ENCODE measurements around the gene NADSYN1. TPM values are rescaled to one million over a fixed set of nuclear protein-coding genes. Genes with fewer than 3 reads are reported as not detected.
"Not testable (repeated sequence)": the region's sequence is repeated elsewhere in the genome, so short reads cannot be mapped to it uniquely, and the experiment has no call there.

NADSYN1 gene
- total RNA-seq, 1 donor from 2014 or later = 27.7 TPM

DNA sequence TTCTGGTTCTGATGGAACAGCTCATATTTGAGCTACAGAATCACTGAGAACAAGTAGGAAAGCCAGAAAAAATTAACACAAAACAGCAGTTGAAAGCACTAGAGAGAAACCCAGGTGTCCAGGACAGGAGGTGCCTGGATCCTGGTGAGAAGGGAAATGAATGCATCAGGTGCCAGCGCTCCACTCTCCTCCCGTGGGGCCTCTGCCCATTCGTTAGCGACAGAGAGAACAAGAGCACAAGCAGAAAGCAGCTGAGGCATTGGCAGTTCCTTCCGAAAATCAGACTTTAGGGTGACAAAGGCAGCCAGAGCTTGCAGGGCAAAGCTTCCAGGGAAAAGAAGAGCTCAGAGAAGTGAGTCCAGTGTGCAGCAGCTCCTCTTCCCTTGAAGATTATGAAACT lies 54.1 kb downstream of the NADSYN1 start:
- H3K27me3 ChIP-seq (ENCODE audit: control insufficient read depth in 3 of 3, insufficient read depth in 3 of 3, low read length in 3 of 3) = no peaks in the 10 kb centered on the region
- H3K36me3 ChIP-seq (ENCODE audit: control insufficient read depth in 3 of 3, insufficient read depth in 3 of 3, low read length in 3 of 3) = peaks cover 0 to 6% (median 3%) of the 10 kb centered on the region in 3 donors
- H3K4me3 ChIP-seq (ENCODE audit: low read length in 3 of 3) = no peak overlapping the region
- no peak overlapping the region for H3K27ac ChIP-seq (ENCODE audit: low read depth, low read length)
- no peak overlapping the region for H3K9ac ChIP-seq (ENCODE audit: low read depth in 1 of 3, low read length in 3 of 3)
- H3K9me3 ChIP-seq (ENCODE audit: control insufficient read depth in 3 of 3, low read length in 3 of 3) = peaks cover 0 to 7% (median 0%) of the 10 kb centered on the region in 3 donors
- no peaks in the 10 kb centered on the region for H3K4me1 ChIP-seq (ENCODE audit: control insufficient read depth in 3 of 3, insufficient read depth in 3 of 3, low read length in 3 of 3)

GRCh38 chr11:71518506-71519471 lies 65.8 kb downstream of the NADSYN1 start:
- no peak overlapping the region for H3K27ac ChIP-seq (ENCODE audit: low read depth, low read length)
- H3K9me3 ChIP-seq (ENCODE audit: control insufficient read depth in 3 of 3, low read length in 3 of 3) = peaks cover 0 to 3% (median 0%) of the 10 kb centered on the region in 3 donors
- no peaks in the 10 kb centered on the region for H3K27me3 ChIP-seq (ENCODE audit: control insufficient read depth in 3 of 3, insufficient read depth in 3 of 3, low read length in 3 of 3)
- H3K4me3 ChIP-seq (ENCODE audit: low read length in 3 of 3) = no peak overlapping the region
- peaks cover 0 to 4% (median 0%) of the 10 kb centered on the region in 3 donors for H3K36me3 ChIP-seq (ENCODE audit: control insufficient read depth in 3 of 3, insufficient read depth in 3 of 3, low read length in 3 of 3)
- no peaks in the 10 kb centered on the region for H3K4me1 ChIP-seq (ENCODE audit: control insufficient read depth in 3 of 3, insufficient read depth in 3 of 3, low read length in 3 of 3)
- H3K9ac ChIP-seq (ENCODE audit: low read depth in 1 of 3, low read length in 3 of 3) = no peak overlapping the region

GRCh38 chr11:71519546-71519945 lies 66.5 kb downstream of the NADSYN1 start:
- no peak overlapping the region for H3K27ac ChIP-seq (ENCODE audit: low read depth, low read length)
- no peaks in the 10 kb centered on the region for H3K4me1 ChIP-seq (ENCODE audit: control insufficient read depth in 3 of 3, insufficient read depth in 3 of 3, low read length in 3 of 3)
- peaks cover 0 to 3% (median 0%) of the 10 kb centered on the region in 3 donors for H3K9me3 ChIP-seq (ENCODE audit: control insufficient read depth in 3 of 3, low read length in 3 of 3)
- H3K9ac ChIP-seq (ENCODE audit: low read depth in 1 of 3, low read length in 3 of 3) = no peak overlapping the region
- no peaks in the 10 kb centered on the region for H3K27me3 ChIP-seq (ENCODE audit: control insufficient read depth in 3 of 3, insufficient read depth in 3 of 3, low read length in 3 of 3)
- H3K4me3 ChIP-seq (ENCODE audit: low read length in 3 of 3) = no peak overlapping the region
- H3K36me3 ChIP-seq (ENCODE audit: control insufficient read depth in 3 of 3, insufficient read depth in 3 of 3, low read length in 3 of 3) = peaks cover 0 to 4% (median 0%) of the 10 kb centered on the region in 3 donors

- H3K4me3 ChIP-seq (ENCODE audit: low read length in 3 of 3) = no peak overlapping the region
- H3K36me3 ChIP-seq (ENCODE audit: control insufficient read depth in 3 of 3, insufficient read depth in 3 of 3, low read length in 3 of 3) = peaks cover 0 to 4% (median 0%) of the 10 kb centered on the region in 3 donors
- H3K27ac ChIP-seq (ENCODE audit: low read depth, low read length) = no peak overlapping the region
- H3K27me3 ChIP-seq (ENCODE audit: control insufficient read depth in 3 of 3, insufficient read depth in 3 of 3, low read length in 3 of 3) = no peaks in the 10 kb centered on the region
- no peak overlapping the region for H3K9ac ChIP-seq (ENCODE audit: low read depth in 1 of 3, low read length in 3 of 3)
- peaks cover 0 to 3% (median 0%) of the 10 kb centered on the region in 3 donors for H3K9me3 ChIP-seq (ENCODE audit: control insufficient read depth in 3 of 3, low read length in 3 of 3)
- no peaks in the 10 kb centered on the region for H3K4me1 ChIP-seq (ENCODE audit: control insufficient read depth in 3 of 3, insufficient read depth in 3 of 3, low read length in 3 of 3)
Observed at GRCh38 chr11:71525188-71525937, 72.4 kb downstream of the NADSYN1 start.

DNA sequence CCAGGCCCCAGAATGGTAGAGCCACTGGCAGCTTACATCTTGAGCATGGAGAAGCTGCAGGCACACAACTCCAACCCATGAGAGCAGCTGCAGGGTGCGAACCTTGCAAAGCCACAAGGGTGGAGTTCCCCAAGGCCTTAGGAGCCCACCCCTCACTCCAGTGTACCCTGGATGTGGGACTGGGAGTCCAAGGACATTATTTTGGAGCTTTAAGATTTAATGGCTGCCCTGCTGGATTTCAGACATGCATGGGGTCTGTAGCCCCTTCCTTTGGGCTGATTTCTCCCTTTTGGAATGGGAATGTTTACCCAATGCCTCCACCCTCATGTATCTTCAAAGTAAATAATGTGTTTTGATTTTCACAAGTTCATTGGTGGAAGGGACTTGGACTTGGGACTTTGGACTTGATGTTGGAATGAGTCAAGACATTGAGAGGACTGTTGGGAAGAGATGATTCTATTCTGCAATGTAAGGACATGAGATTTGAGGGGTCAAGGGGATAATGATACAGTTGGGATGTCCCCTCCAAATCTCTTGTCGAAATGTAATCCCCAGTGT lies 73.0 kb downstream of the NADSYN1 start:
- H3K36me3 ChIP-seq (ENCODE audit: control insufficient read depth in 3 of 3, insufficient read depth in 3 of 3, low read length in 3 of 3) = peaks cover 0 to 4% (median 0%) of the 10 kb centered on the region in 3 donors

GRCh38 chr11:71526796-71527575 lies 74.0 kb downstream of the NADSYN1 start, which contains the start of gene KRTAP5-7:
KRTAP5-7 (plus strand) TSS chr11:71527267; CDS start chr11:71527301, 34 bp downstream.
- H3K36me3 ChIP-seq (ENCODE audit: control insufficient read depth in 3 of 3, insufficient read depth in 3 of 3, low read length in 3 of 3); H3K9me3 ChIP-seq (ENCODE audit: control insufficient read depth in 3 of 3, low read length in 3 of 3); H3K9ac ChIP-seq (ENCODE audit: low read depth in 1 of 3, low read length in 3 of 3); H3K27ac ChIP-seq (ENCODE audit: low read depth, low read length); H3K27me3 ChIP-seq (ENCODE audit: control insufficient read depth in 3 of 3, insufficient read depth in 3 of 3, low read length in 3 of 3); H3K4me3 ChIP-seq (ENCODE audit: low read length in 3 of 3); H3K4me1 ChIP-seq (ENCODE audit: control insufficient read depth in 3 of 3, insufficient read depth in 3 of 3, low read length in 3 of 3): not testable (repeated sequence)

More for the DNA sequence above, 73.0 kb downstream of the NADSYN1 start:
- Histone ChIP-seq H3K4me1 (ENCODE audit: control insufficient read depth in 3 of 3, insufficient read depth in 3 of 3, low read length in 3 of 3) (no peaks in the 10 kb centered on the region), H3K9ac (ENCODE audit: low read depth in 1 of 3, low read length in 3 of 3) (no peak overlapping the region), H3K27ac (ENCODE audit: low read depth, low read length) (no peak overlapping the region), H3K4me3 (ENCODE audit: low read length in 3 of 3) (no peak overlapping the region), H3K27me3 (ENCODE audit: control insufficient read depth in 3 of 3, insufficient read depth in 3 of 3, low read length in 3 of 3) (no peaks in the 10 kb centered on the region), H3K9me3 (ENCODE audit: control insufficient read depth in 3 of 3, low read length in 3 of 3) (peaks cover 0 to 2% (median 0%) of the 10 kb centered on the region in 3 donors)

DNA sequence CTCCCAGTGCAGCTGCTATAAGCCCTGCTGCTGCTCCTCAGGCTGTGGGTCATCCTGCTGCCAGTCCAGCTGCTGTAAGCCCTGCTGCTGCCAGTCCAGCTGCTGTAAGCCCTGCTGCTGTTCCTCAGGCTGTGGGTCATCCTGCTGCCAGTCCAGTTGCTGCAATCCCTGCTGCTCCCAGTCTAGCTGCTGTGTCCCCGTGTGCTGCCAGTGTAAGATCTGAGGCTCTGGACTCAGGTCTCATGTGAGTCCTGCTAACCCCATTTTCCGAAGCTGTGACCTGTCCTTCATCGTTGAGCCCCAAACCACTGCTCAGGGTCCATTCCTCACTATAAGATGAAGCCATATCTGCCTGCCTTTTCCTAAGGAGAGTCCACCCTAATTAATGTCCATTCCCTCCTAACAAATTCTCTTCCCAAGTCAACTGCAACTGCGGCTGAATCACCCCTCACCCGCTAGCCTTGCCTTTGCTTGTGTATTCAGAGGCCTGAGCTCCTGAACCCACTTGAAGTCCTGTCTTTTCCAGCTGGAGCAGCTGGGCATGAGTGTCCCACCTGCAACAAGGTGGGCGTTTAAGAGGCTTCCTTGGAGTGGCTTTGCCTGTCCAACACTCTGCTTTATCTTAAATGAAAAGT lies 74.7 kb downstream of the NADSYN1 start:
- H3K27me3 ChIP-seq (ENCODE audit: control insufficient read depth in 3 of 3, insufficient read depth in 3 of 3, low read length in 3 of 3) = no peaks in the 10 kb centered on the region
- H3K36me3 ChIP-seq (ENCODE audit: control insufficient read depth in 3 of 3, insufficient read depth in 3 of 3, low read length in 3 of 3) = no peaks in the 10 kb centered on the region
- H3K4me3 ChIP-seq (ENCODE audit: low read length in 3 of 3) = no peak overlapping the region

DNA sequence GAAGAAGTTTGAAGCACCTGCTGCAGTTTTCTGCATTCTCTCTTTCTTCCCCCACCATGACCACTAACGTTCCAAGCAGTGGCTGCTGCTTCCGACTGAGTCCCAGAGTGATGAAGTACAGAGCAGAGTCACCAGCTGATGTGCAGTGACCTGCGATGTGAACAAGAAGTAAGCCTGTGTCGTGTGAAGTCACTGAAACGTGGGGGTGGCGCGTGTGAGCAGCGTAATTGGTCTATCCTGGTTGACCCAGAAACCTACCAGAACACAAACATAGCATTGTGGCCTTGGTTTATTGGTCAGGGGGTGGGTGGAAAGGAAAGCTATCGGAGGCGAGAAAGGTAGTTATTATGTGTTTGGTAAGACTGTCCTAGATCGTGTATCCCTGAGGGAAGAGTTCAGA lies 77.6 kb downstream of the NADSYN1 start:
- no peaks in the 10 kb centered on the region for H3K27me3 ChIP-seq (ENCODE audit: control insufficient read depth in 3 of 3, insufficient read depth in 3 of 3, low read length in 3 of 3)
- H3K9me3 ChIP-seq (ENCODE audit: control insufficient read depth in 3 of 3, low read length in 3 of 3) = no peaks in the 10 kb centered on the region
- no peak overlapping the region for H3K9ac ChIP-seq (ENCODE audit: low read depth in 1 of 3, low read length in 3 of 3)
- no peaks in the 10 kb centered on the region for H3K36me3 ChIP-seq (ENCODE audit: control insufficient read depth in 3 of 3, insufficient read depth in 3 of 3, low read length in 3 of 3)
- H3K4me3 ChIP-seq (ENCODE audit: low read length in 3 of 3) = no peak overlapping the region
- H3K4me1 ChIP-seq (ENCODE audit: control insufficient read depth in 3 of 3, insufficient read depth in 3 of 3, low read length in 3 of 3) = no peaks in the 10 kb centered on the region
- no peak overlapping the region for H3K27ac ChIP-seq (ENCODE audit: low read depth, low read length)

More for the DNA sequence above, 74.7 kb downstream of the NADSYN1 start:
- Histone ChIP-seq H3K9me3 (ENCODE audit: control insufficient read depth in 3 of 3, low read length in 3 of 3) (no peaks in the 10 kb centered on the region), H3K4me1 (ENCODE audit: control insufficient read depth in 3 of 3, insufficient read depth in 3 of 3, low read length in 3 of 3) (no peaks in the 10 kb centered on the region), H3K27ac (ENCODE audit: low read depth, low read length) (no peak overlapping the region), H3K9ac (ENCODE audit: low read depth in 1 of 3, low read length in 3 of 3) (no peak overlapping the region)

- no peaks in the 10 kb centered on the region for H3K4me1 ChIP-seq (ENCODE audit: control insufficient read depth in 3 of 3, insufficient read depth in 3 of 3, low read length in 3 of 3)
- no peaks in the 10 kb centered on the region for H3K9me3 ChIP-seq (ENCODE audit: control insufficient read depth in 3 of 3, low read length in 3 of 3)
- H3K27me3 ChIP-seq (ENCODE audit: control insufficient read depth in 3 of 3, insufficient read depth in 3 of 3, low read length in 3 of 3) = no peaks in the 10 kb centered on the region
- no peaks in the 10 kb centered on the region for H3K36me3 ChIP-seq (ENCODE audit: control insufficient read depth in 3 of 3, insufficient read depth in 3 of 3, low read length in 3 of 3)
- no peak overlapping the region for H3K27ac ChIP-seq (ENCODE audit: low read depth, low read length)
- H3K4me3 ChIP-seq (ENCODE audit: low read length in 3 of 3) = no peak overlapping the region
- no peak overlapping the region for H3K9ac ChIP-seq (ENCODE audit: low read depth in 1 of 3, low read length in 3 of 3)
Observed at GRCh38 chr11:71532036-71532610, 79.1 kb downstream of the NADSYN1 start.
